MM.1S (cell line): ENCODE measurements around the gene NUAK1.

Experiments used
- CTCF ChIP-seq: fragments of 300-600 bp; sonication (generic); IDR thresholded peaks from 2 replicates; pipeline ENCODE4 v1.5.1; 2016; ENCODE audit warnings: antibody characterized with exemption, low read length, mixed read lengths
- EZH2 ChIP-seq: fragments of 300-600 bp; sonication (generic); optimal IDR thresholded peaks from 2 replicates; pipeline ENCODE3; 2017; ENCODE audit warnings: low read depth, mild to moderate bottlenecking, antibody characterized with exemption, low read length, mixed read lengths
- EZH2phosphoT487 ChIP-seq: fragments of 300-600 bp; sonication (generic); IDR thresholded peaks from 2 replicates; pipeline ENCODE4 v1.6.1; 2018; ENCODE audit warnings: antibody characterized with exemption, low read length

DNA sequence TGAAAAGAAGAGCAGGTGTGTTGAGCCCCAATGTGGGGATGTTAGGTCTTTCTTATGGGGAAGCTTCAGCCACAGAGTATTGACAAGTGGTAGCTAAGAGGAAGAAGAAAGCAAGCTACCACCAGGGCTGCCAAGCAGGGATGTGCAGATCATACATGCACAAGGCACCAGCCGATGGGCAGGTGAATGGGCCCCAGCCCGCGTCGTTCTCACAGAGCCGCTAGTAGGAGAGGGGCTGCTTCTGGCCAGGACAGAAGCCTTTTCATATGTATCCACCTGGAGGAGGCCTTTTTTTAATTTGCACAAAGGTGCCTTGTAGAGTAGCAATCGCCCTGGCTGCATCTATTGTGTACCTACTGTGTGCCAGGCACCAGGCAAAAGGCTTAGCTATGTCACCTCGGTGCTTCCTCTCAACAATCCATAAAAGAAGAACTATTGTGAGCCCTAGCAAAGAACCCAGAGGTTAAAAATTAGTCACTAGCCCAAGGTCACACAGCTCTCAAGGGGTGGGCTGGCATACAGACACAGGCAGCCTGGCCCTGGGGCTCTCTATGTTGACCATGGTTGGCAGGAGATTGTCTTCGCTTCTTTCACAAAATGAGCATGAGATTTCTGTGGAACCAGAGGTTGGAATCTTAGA, 8.2 kb downstream of the NUAK1 start:
- TF ChIP-seq CTCF (no peak), EZH2 (no peak), EZH2phosphoT487 (no peak)
